ENCODE results near the gene USF1.

USF1 gene

GRCh38 chr1:161091796-161092507 is 46.2 kb upstream of the USF1 start:
- no CpG with 5 or more reads among the region's 7 CpGs for WGBS, 2 donors (ENCODE audit: extremely low coverage in 2 of 2, insufficient read length in 2 of 2, insufficient replicate concordance in 1 of 2)
- Histone ChIP-seq H3K79me1 (ENCODE audit: low read depth, low read length) (no peaks in the 10 kb centered on the region), H3K27ac (replicated peaks; ENCODE audit: low read length) (no peak overlapping the region), H3K4ac (ENCODE audit: low read length) (no peak overlapping the region), H2AK5ac (ENCODE audit: low read depth, low read length) (no peak overlapping the region), H4K91ac (ENCODE audit: low read depth, low read length, poor library complexity) (no peak overlapping the region), H4K8ac (ENCODE audit: low read depth, low read length) (no peak overlapping the region), H3K4me1 (ENCODE audit: control insufficient read depth in 2 of 2, insufficient read depth in 1 of 2, low read depth in 1 of 2, low read length in 2 of 2) (no peaks in the 10 kb centered on the region), H3K36me3 (replicated peaks in 1 of 2; ENCODE audit: control insufficient read depth in 2 of 2, insufficient read depth in 2 of 2, low read length in 2 of 2) (no peaks in the 10 kb centered on the region), H2AFZ (ENCODE audit: low read length) (no peak overlapping the region), H3K4me2 (ENCODE audit: insufficient read depth, low read length, poor library complexity, severe bottlenecking) (no peak overlapping the region), H2BK15ac (ENCODE audit: low read length) (no peak overlapping the region), H2BK12ac (ENCODE audit: low read length) (no peak overlapping the region), H2BK120ac (ENCODE audit: low read depth, low read length) (no peak overlapping the region), H3K9ac (ENCODE audit: low read depth, low read length, poor library complexity) (no peak overlapping the region), H3K9me3 (replicated peaks in 1 of 2; ENCODE audit: control insufficient read depth in 2 of 2, insufficient read depth in 1 of 2, low read depth in 1 of 2, low read length in 2 of 2) (no peaks in the 10 kb centered on the region), H3K27me3 (ENCODE audit: control insufficient read depth in 3 of 3, insufficient read depth in 3 of 3, low read depth in 1 of 3, low read length in 3 of 3) (peaks cover 0 to 54% (median 0%) of the 10 kb centered on the region in 3 experiments), H3K18ac (ENCODE audit: low read length) (no peak overlapping the region), H2BK5ac (ENCODE audit: low read length) (no peak overlapping the region), H3K23ac (ENCODE audit: low read depth, low read length, poor library complexity) (no peak overlapping the region), H3K14ac (ENCODE audit: low read length) (no peak overlapping the region), H3K4me3 (ENCODE audit: low read length in 2 of 2) (no peak overlapping the region)
- DNase-seq (ENCODE audit: low spot score): no peak

DNA sequence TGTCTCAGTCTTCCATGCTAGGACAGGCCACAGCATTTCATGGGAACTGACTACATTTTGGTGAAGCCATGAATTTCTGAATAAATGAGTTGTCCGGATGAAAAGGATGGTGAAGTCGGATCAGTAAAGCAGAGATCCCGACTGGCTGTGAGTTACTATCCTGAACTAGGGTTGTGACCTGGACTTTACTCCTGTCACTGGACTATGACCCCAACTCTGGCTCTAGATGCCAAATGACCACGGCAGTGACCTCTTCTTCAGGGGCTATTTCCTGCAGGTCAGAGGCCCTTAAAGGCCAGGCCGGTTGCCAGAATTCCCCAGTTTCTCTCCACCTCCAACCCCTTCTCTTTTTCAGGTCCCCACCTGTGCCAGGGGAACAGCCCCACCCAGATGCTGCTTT is 45.3 kb upstream of the USF1 start:
- H3K79me1 ChIP-seq (ENCODE audit: low read depth, low read length): no peaks in the 10 kb centered on the region
- H2AFZ ChIP-seq (ENCODE audit: low read length): no peak overlapping the region
- no peak overlapping the region for H2AK5ac ChIP-seq (ENCODE audit: low read depth, low read length)
- H2BK15ac ChIP-seq (ENCODE audit: low read length): no peak overlapping the region
- no peak overlapping the region for H3K4me2 ChIP-seq (ENCODE audit: insufficient read depth, low read length, poor library complexity, severe bottlenecking)
- H3K9ac ChIP-seq (ENCODE audit: low read depth, low read length, poor library complexity): no peak overlapping the region
- H3K4me1 ChIP-seq (ENCODE audit: control insufficient read depth in 2 of 2, insufficient read depth in 1 of 2, low read depth in 1 of 2, low read length in 2 of 2): no peaks in the 10 kb centered on the region
- no peak overlapping the region for H3K4ac ChIP-seq (ENCODE audit: low read length)
- no peaks in the 10 kb centered on the region for H3K36me3 ChIP-seq (replicated peaks in 1 of 2; ENCODE audit: control insufficient read depth in 2 of 2, insufficient read depth in 2 of 2, low read length in 2 of 2)
- H3K4me3 ChIP-seq (ENCODE audit: low read length in 2 of 2): no peak overlapping the region
- no peak overlapping the region for H3K18ac ChIP-seq (ENCODE audit: low read length)
- H4K8ac ChIP-seq (ENCODE audit: low read depth, low read length): no peak overlapping the region
- H2BK5ac ChIP-seq (ENCODE audit: low read length): no peak overlapping the region
- no peaks in the 10 kb centered on the region for H3K9me3 ChIP-seq (replicated peaks in 1 of 2; ENCODE audit: control insufficient read depth in 2 of 2, insufficient read depth in 1 of 2, low read depth in 1 of 2, low read length in 2 of 2)
- H2BK120ac ChIP-seq (ENCODE audit: low read depth, low read length): no peak overlapping the region
- DNase-seq (ENCODE audit: low spot score): no peak
- H4K91ac ChIP-seq (ENCODE audit: low read depth, low read length, poor library complexity): no peak overlapping the region
- WGBS, 2 donors (ENCODE audit: extremely low coverage in 2 of 2, insufficient read length in 2 of 2, insufficient replicate concordance in 1 of 2): no CpG with 5 or more reads among the region's 5 CpGs
- H3K14ac ChIP-seq (ENCODE audit: low read length): no peak overlapping the region
- H2BK12ac ChIP-seq (ENCODE audit: low read length): no peak overlapping the region
- H3K27ac ChIP-seq (replicated peaks; ENCODE audit: low read length): no peak overlapping the region
- H3K27me3 ChIP-seq (ENCODE audit: control insufficient read depth in 3 of 3, insufficient read depth in 3 of 3, low read depth in 1 of 3, low read length in 3 of 3): peaks cover 0 to 57% (median 0%) of the 10 kb centered on the region in 3 experiments
- no peak overlapping the region for H3K23ac ChIP-seq (ENCODE audit: low read depth, low read length, poor library complexity)

- no peak overlapping the region for H2AFZ ChIP-seq (ENCODE audit: low read length)
- peaks cover 0 to 56% (median 0%) of the 10 kb centered on the region in 3 experiments for H3K27me3 ChIP-seq (ENCODE audit: control insufficient read depth in 3 of 3, insufficient read depth in 3 of 3, low read depth in 1 of 3, low read length in 3 of 3)
- no peak overlapping the region for H3K4ac ChIP-seq (ENCODE audit: low read length)
- H2BK5ac ChIP-seq (ENCODE audit: low read length): no peak overlapping the region
- WGBS, 2 donors (ENCODE audit: extremely low coverage in 2 of 2, insufficient read length in 2 of 2, insufficient replicate concordance in 1 of 2): no CpG with 5 or more reads among the region's 3 CpGs
- H3K79me1 ChIP-seq (ENCODE audit: low read depth, low read length): no peaks in the 10 kb centered on the region
- H2BK120ac ChIP-seq (ENCODE audit: low read depth, low read length): no peak overlapping the region
- no peak overlapping the region for H2BK15ac ChIP-seq (ENCODE audit: low read length)
- no peak overlapping the region for H3K4me2 ChIP-seq (ENCODE audit: insufficient read depth, low read length, poor library complexity, severe bottlenecking)
- no peak overlapping the region for H3K14ac ChIP-seq (ENCODE audit: low read length)
- H3K36me3 ChIP-seq (replicated peaks in 1 of 2; ENCODE audit: control insufficient read depth in 2 of 2, insufficient read depth in 2 of 2, low read length in 2 of 2): no peaks in the 10 kb centered on the region
- no peak overlapping the region for H3K4me3 ChIP-seq (ENCODE audit: low read length in 2 of 2)
- H3K18ac ChIP-seq (ENCODE audit: low read length): no peak overlapping the region
- no peak overlapping the region for H3K23ac ChIP-seq (ENCODE audit: low read depth, low read length, poor library complexity)
- no peak overlapping the region for H2AK5ac ChIP-seq (ENCODE audit: low read depth, low read length)
- no peak overlapping the region for H3K9ac ChIP-seq (ENCODE audit: low read depth, low read length, poor library complexity)
- no peak overlapping the region for H4K91ac ChIP-seq (ENCODE audit: low read depth, low read length, poor library complexity)
- no peaks in the 10 kb centered on the region for H3K4me1 ChIP-seq (ENCODE audit: control insufficient read depth in 2 of 2, insufficient read depth in 1 of 2, low read depth in 1 of 2, low read length in 2 of 2)
- no peak overlapping the region for H3K27ac ChIP-seq (replicated peaks; ENCODE audit: low read length)
- H4K8ac ChIP-seq (ENCODE audit: low read depth, low read length): no peak overlapping the region
- H3K9me3 ChIP-seq (replicated peaks in 1 of 2; ENCODE audit: control insufficient read depth in 2 of 2, insufficient read depth in 1 of 2, low read depth in 1 of 2, low read length in 2 of 2): no peaks in the 10 kb centered on the region
- H2BK12ac ChIP-seq (ENCODE audit: low read length): no peak overlapping the region
- DNase-seq (ENCODE audit: low spot score): no peak
Measured at GRCh38 chr1:161090617-161091016, 44.8 kb upstream of the USF1 start.

DNA sequence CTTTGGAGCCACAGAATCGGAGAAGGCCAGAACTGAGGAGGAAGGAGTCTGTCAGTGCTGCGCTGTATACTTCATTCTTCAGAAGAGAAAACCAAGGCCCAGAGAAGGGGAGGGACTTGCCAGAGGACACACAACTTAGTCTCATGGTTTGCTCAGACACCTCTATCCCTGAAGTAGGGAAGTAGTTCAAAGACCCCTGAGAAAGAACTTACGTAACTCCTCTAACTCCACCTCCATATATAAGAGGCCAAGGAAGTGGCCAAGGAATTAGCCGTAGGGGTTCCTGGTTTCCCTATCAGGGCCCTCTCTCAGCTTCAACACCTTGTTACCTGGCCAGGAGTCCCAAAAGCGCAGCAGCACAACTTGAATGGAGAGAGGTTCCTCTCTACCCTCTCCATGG is 44.2 kb upstream of the USF1 start:
- WGBS, 2 donors (ENCODE audit: extremely low coverage in 2 of 2, insufficient read length in 2 of 2, insufficient replicate concordance in 1 of 2): no CpG with 5 or more reads among the region's 5 CpGs
- H3K79me1 ChIP-seq (ENCODE audit: low read depth, low read length): no peaks in the 10 kb centered on the region

More for the DNA sequence above, 44.2 kb upstream of the USF1 start:
- no peaks in the 10 kb centered on the region for H3K36me3 ChIP-seq (replicated peaks in 1 of 2; ENCODE audit: control insufficient read depth in 2 of 2, insufficient read depth in 2 of 2, low read length in 2 of 2)
- H3K9me3 ChIP-seq (replicated peaks in 1 of 2; ENCODE audit: control insufficient read depth in 2 of 2, insufficient read depth in 1 of 2, low read depth in 1 of 2, low read length in 2 of 2): no peaks in the 10 kb centered on the region
- H3K18ac ChIP-seq (ENCODE audit: low read length): no peak overlapping the region
- no peak overlapping the region for H2BK5ac ChIP-seq (ENCODE audit: low read length)
- no peak overlapping the region for H4K8ac ChIP-seq (ENCODE audit: low read depth, low read length)
- no peak overlapping the region for H3K27ac ChIP-seq (replicated peaks; ENCODE audit: low read length)
- H2AFZ ChIP-seq (ENCODE audit: low read length): no peak overlapping the region
- peaks cover 0 to 56% (median 0%) of the 10 kb centered on the region in 3 experiments for H3K27me3 ChIP-seq (ENCODE audit: control insufficient read depth in 3 of 3, insufficient read depth in 3 of 3, low read depth in 1 of 3, low read length in 3 of 3)
- H2BK15ac ChIP-seq (ENCODE audit: low read length): no peak overlapping the region
- no peak overlapping the region for H3K14ac ChIP-seq (ENCODE audit: low read length)
- H2BK120ac ChIP-seq (ENCODE audit: low read depth, low read length): no peak overlapping the region
- no peak overlapping the region for H4K91ac ChIP-seq (ENCODE audit: low read depth, low read length, poor library complexity)
- no peak overlapping the region for H3K23ac ChIP-seq (ENCODE audit: low read depth, low read length, poor library complexity)
- no peak overlapping the region for H3K9ac ChIP-seq (ENCODE audit: low read depth, low read length, poor library complexity)
- H2AK5ac ChIP-seq (ENCODE audit: low read depth, low read length): no peak overlapping the region
- no peak overlapping the region for H3K4ac ChIP-seq (ENCODE audit: low read length)
- H3K4me1 ChIP-seq (ENCODE audit: control insufficient read depth in 2 of 2, insufficient read depth in 1 of 2, low read depth in 1 of 2, low read length in 2 of 2): peaks cover 0 to 2% of the 10 kb centered on the region in 2 donors
- H3K4me2 ChIP-seq (ENCODE audit: insufficient read depth, low read length, poor library complexity, severe bottlenecking): no peak overlapping the region
- no peak for DNase-seq (ENCODE audit: low spot score)
- H2BK12ac ChIP-seq (ENCODE audit: low read length): no peak overlapping the region
- no peak overlapping the region for H3K4me3 ChIP-seq (ENCODE audit: low read length in 2 of 2)

Data from neuronal stem cell (in vitro differentiated cells).